WTC11 (cell line): Measurements from ENCODE around the gene LIG3. TPM values are rescaled to one million over a fixed set of nuclear protein-coding genes. Genes with fewer than 3 reads are reported as not detected.

Source experiments
- ATAC-seq: fragments of 200-7000 bp; cut with Tn5 transposase; 2 replicates; pipeline ENCODE4 v1.10.0; 2021; ENCODE audit warnings: mild to moderate bottlenecking, moderate library complexity
- CTCF ChIA-PET: fragments of 300-600 bp; sonication (Branson Sonifier 250); formaldehyde crosslinking; loops from one replicate; lab custom pipeline; 2021; ENCODE audit warnings: antibody characterized with exemption; lab: Charles Lee
- POLR2A ChIA-PET: fragments of 350-600 bp; sonication (Branson Sonifier 250); formaldehyde crosslinking; loops from one replicate; lab custom pipeline; 2021; ENCODE audit warnings: antibody characterized with exemption; lab: Charles Lee
- DNase-seq: peaks from one replicate; pipeline ENCODE4 v3.0.0; 2021; ENCODE audit warnings: low spot score
- H3K27ac Mint-ChIP-seq: 2 replicates; pipeline ENCODE4 v1.8.0; 2021; ENCODE audit warnings: mixed read lengths
- H3K27me3 Mint-ChIP-seq: 2 replicates; pipeline ENCODE4 v1.8.0; 2021; ENCODE audit warnings: low read depth, mild to moderate bottlenecking, moderate library complexity, mixed read lengths
- H3K36me3 Mint-ChIP-seq: 2 replicates; pipeline ENCODE4 v1.8.0; 2021; ENCODE audit warnings: mixed read lengths
- H3K4me1 Mint-ChIP-seq: 2 replicates; pipeline ENCODE4 v1.8.0; 2022; ENCODE audit warnings: mixed read lengths
- H3K4me3 Mint-ChIP-seq: 2 replicates; pipeline ENCODE4 v1.8.0; 2021; ENCODE audit warnings: mild to moderate bottlenecking, moderate library complexity, mixed read lengths
- H3K9me3 Mint-ChIP-seq: 2 replicates; pipeline ENCODE4 v1.8.0; 2021; ENCODE audit warnings: mixed read lengths
- CBFB ChIP-seq: sonication (generic); formaldehyde crosslinking; IDR thresholded peaks from 2 replicates; pipeline ENCODE4 v1.8.1; 2022; ENCODE audit warnings: mild to moderate bottlenecking, low read depth, missing genetic modification reagents
- CDX4 ChIP-seq: fragments of 250-450 bp; sonication (Bioruptor Pico); IDR thresholded peaks from 2 replicates; pipeline ENCODE4 v1.9.0; 2021; ENCODE audit warnings: moderate library complexity, mild to moderate bottlenecking, inconsistent platforms, borderline replicate concordance
- ESRRA ChIP-seq: sonication (generic); formaldehyde crosslinking; IDR thresholded peaks from 2 replicates; pipeline ENCODE4 v1.8.1; 2022; ENCODE audit warnings: mild to moderate bottlenecking, missing genetic modification reagents, borderline replicate concordance
- FOXP1 ChIP-seq: sonication (generic); formaldehyde crosslinking; IDR thresholded peaks from 2 replicates; pipeline ENCODE4 v1.8.0; 2022; ENCODE audit warnings: missing genetic modification reagents, mild to moderate bottlenecking, moderate library complexity, borderline replicate concordance
- GABPB1 ChIP-seq: sonication (generic); formaldehyde crosslinking; IDR thresholded peaks from 2 replicates; pipeline ENCODE4 v1.8.1; 2023; ENCODE audit warnings: mild to moderate bottlenecking, missing genetic modification reagents
- GRHL2 ChIP-seq: fragments of 250-450 bp; sonication (Bioruptor Pico); IDR thresholded peaks from 2 replicates; pipeline ENCODE4 v1.8.0; 2022; ENCODE audit warnings: mild to moderate bottlenecking, moderate library complexity; ENCODE audit not compliant: insufficient replicate concordance, severe bottlenecking
- HMGXB4 ChIP-seq: sonication (generic); formaldehyde crosslinking; IDR thresholded peaks from 2 replicates; pipeline ENCODE4 v1.8.1; 2023; ENCODE audit warnings: mild to moderate bottlenecking, moderate library complexity, missing genetic modification reagents
- JUN ChIP-seq: sonication (generic); formaldehyde crosslinking; IDR thresholded peaks from 2 replicates; pipeline ENCODE4 v1.8.0; 2023; ENCODE audit warnings: mild to moderate bottlenecking, missing genetic modification reagents
- MXD4 ChIP-seq: fragments of 250-450 bp; sonication (Bioruptor Pico); IDR thresholded peaks from 2 replicates; pipeline ENCODE4 v1.8.0; 2021; ENCODE audit warnings: mild to moderate bottlenecking, moderate library complexity, borderline replicate concordance
- NFE2L1 ChIP-seq: sonication (generic); formaldehyde crosslinking; IDR thresholded peaks from 2 replicates; pipeline ENCODE4 v1.8.1; 2023; ENCODE audit warnings: missing genetic modification reagents
- RORB ChIP-seq: fragments of 250-450 bp; sonication (Bioruptor Pico); IDR thresholded peaks from 2 replicates; pipeline ENCODE4 v1.9.0; 2021; ENCODE audit warnings: mild to moderate bottlenecking
- SOX15 ChIP-seq: fragments of 250-450 bp; sonication (Bioruptor Pico); IDR thresholded peaks from 2 replicates; pipeline ENCODE4 v1.9.0; 2021; ENCODE audit warnings: mild to moderate bottlenecking
- TEAD1 ChIP-seq: sonication (generic); formaldehyde crosslinking; IDR thresholded peaks from 2 replicates; pipeline ENCODE4 v1.8.0; 2022; ENCODE audit warnings: mild to moderate bottlenecking, missing genetic modification reagents
- TEAD4 ChIP-seq: sonication (generic); formaldehyde crosslinking; IDR thresholded peaks from 2 replicates; pipeline ENCODE4 v1.8.0; 2022; ENCODE audit warnings: mild to moderate bottlenecking, missing genetic modification reagents
- TP53 ChIP-seq: sonication (generic); formaldehyde crosslinking; IDR thresholded peaks from 2 replicates; pipeline ENCODE4 v1.8.1; 2023; ENCODE audit warnings: mild to moderate bottlenecking, missing genetic modification reagents
- ZNF263 ChIP-seq: sonication (generic); formaldehyde crosslinking; IDR thresholded peaks from 2 replicates; pipeline ENCODE4 v1.8.1; 2022; ENCODE audit warnings: low read depth, mild to moderate bottlenecking, moderate library complexity, missing genetic modification reagents
- total RNA-seq: library from RNA; stranded (reverse); gene quantifications from 3 replicates; pipeline ENCODE4 v1.2.3, GENCODE V29; 2021
- TF ChIP-seq, protein P1 (sequence below): sonication (generic); formaldehyde crosslinking; IDR thresholded peaks from 2 replicates; pipeline ENCODE4 v1.8.1; 2023; ENCODE audit warnings: mild to moderate bottlenecking, missing genetic modification reagents, moderate library complexity
- TF ChIP-seq, protein P2 (sequence below): sonication (generic); formaldehyde crosslinking; IDR thresholded peaks from 2 replicates; pipeline ENCODE4 v1.8.1; 2022; ENCODE audit warnings: mild to moderate bottlenecking, moderate library complexity, missing genetic modification reagents
- TF ChIP-seq, protein P3 (sequence below): sonication (generic); formaldehyde crosslinking; IDR thresholded peaks from 2 replicates; pipeline ENCODE4 v1.8.0; 2022; ENCODE audit warnings: mild to moderate bottlenecking, missing genetic modification reagents
- TF ChIP-seq, protein P4 (sequence below): sonication (generic); formaldehyde crosslinking; IDR thresholded peaks from 2 replicates; pipeline ENCODE4 v1.8.0; 2022; ENCODE audit warnings: mild to moderate bottlenecking, missing genetic modification reagents
- TF ChIP-seq, protein P5 (sequence below): sonication (generic); formaldehyde crosslinking; IDR thresholded peaks from 2 replicates; pipeline ENCODE4 v1.8.1; 2023; ENCODE audit warnings: mild to moderate bottlenecking, missing genetic modification reagents

LIG3 gene
- total RNA-seq, 1 experiment from 2014 or later = 92.3 TPM

DNA sequence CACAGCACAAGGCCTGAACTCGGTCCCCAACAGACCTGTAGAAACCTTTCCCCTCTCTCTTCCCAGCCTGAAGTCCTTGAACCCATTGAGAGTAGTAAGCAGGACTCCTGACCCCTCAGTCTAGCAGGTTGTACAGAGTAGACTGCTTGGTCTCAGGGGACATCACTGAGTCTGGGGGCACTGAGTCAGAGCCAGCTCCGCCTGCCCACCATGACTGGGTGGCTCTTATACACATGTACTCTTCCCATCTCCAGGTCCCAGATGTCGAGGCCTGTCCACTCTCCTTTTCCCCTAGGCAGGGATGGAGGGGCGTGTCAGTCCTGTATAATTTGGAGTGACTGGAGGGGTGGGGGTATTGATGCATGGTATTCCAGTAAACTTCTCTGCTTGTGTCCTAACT lies 23.5 kb downstream of the LIG3 start:
- Mint-ChIP-seq H3K4me1 (no peaks in the 10 kb centered on the region), H3K4me3 (no peak overlapping the region), H3K36me3 (peaks cover 68% of the 10 kb centered on the region), H3K27me3 (no peaks in the 10 kb centered on the region), H3K9me3 (no peaks in the 10 kb centered on the region), H3K27ac (no peak overlapping the region)
- ChIA-PET POLR2A (no interaction called here), CTCF (interaction anchor here (2.6 kb wide), 1 partner anchor 116 kb away, joined by 8 read pairs; the partner anchor contains the start of gene RAD51D)
- TF ChIP-seq, protein P1, sequence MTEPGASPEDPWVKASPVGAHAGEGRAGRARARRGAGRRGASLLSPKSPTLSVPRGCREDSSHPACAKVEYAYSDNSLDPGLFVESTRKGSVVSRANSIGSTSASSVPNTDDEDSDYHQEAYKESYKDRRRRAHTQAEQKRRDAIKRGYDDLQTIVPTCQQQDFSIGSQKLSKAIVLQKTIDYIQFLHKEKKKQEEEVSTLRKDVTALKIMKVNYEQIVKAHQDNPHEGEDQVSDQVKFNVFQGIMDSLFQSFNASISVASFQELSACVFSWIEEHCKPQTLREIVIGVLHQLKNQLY (CRISPR knock-in tag) = no peak
- TF ChIP-seq CDX4 = no peak
- no peak for TF ChIP-seq FOXP1 (CRISPR knock-in tag)
- no peak for TF ChIP-seq JUN (CRISPR knock-in tag)
- TF ChIP-seq TEAD1 (CRISPR knock-in tag) = no peak
- no peak for TF ChIP-seq RORB
- no peak for TF ChIP-seq CBFB (CRISPR knock-in tag)
- TF ChIP-seq ESRRA (CRISPR knock-in tag) = no peak
- TF ChIP-seq, protein P2, sequence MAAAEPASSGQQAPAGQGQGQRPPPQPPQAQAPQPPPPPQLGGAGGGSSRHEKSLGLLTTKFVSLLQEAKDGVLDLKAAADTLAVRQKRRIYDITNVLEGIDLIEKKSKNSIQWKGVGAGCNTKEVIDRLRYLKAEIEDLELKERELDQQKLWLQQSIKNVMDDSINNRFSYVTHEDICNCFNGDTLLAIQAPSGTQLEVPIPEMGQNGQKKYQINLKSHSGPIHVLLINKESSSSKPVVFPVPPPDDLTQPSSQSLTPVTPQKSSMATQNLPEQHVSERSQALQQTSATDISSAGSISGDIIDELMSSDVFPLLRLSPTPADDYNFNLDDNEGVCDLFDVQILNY (CRISPR knock-in tag) = no peak
- no peak for TF ChIP-seq TEAD4 (CRISPR knock-in tag)
- TF ChIP-seq, protein P3, sequence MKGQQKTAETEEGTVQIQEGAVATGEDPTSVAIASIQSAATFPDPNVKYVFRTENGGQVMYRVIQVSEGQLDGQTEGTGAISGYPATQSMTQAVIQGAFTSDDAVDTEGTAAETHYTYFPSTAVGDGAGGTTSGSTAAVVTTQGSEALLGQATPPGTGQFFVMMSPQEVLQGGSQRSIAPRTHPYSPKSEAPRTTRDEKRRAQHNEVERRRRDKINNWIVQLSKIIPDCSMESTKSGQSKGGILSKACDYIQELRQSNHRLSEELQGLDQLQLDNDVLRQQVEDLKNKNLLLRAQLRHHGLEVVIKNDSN (CRISPR knock-in tag) = no peak
- TF ChIP-seq GRHL2 = no peak
- TF ChIP-seq SOX15 (CRISPR knock-in tag) = no peak
- no peak for TF ChIP-seq ZNF263 (CRISPR knock-in tag)
- TF ChIP-seq HMGXB4 (CRISPR knock-in tag) = no peak
- no peak for TF ChIP-seq MXD4 (CRISPR knock-in tag)
- no peak for TF ChIP-seq TP53 (CRISPR knock-in tag)
- no peak for TF ChIP-seq GABPB1
- no peak for TF ChIP-seq NFE2L1 (CRISPR knock-in tag)
- TF ChIP-seq, protein P4, sequence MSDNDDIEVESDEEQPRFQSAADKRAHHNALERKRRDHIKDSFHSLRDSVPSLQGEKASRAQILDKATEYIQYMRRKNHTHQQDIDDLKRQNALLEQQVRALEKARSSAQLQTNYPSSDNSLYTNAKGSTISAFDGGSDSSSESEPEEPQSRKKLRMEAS (CRISPR knock-in tag) = no peak
- DNase-seq (no peak), ATAC-seq (no peak)

DNA sequence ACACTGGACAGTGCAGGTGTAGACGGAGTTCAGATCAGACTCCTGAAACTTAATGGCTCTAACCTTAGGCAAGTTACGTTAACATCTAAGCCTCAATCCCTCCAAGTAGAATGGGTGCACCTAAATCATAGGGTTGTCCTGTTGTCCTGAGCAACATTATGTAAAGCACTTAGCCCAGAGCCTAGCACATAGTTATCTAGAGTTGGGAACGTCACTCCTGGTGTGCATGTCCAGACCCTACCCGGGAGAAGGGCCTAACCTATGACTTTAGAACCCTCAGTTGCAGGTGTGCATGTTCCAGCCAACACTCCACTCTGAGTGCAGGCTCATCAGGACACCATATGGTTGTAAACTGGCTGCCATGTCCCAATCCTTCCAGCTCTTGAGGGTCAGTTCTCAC lies 26.0 kb downstream of the LIG3 start:
- Mint-ChIP-seq H3K36me3 (peaks cover 49% of the 10 kb centered on the region), H3K27me3 (no peaks in the 10 kb centered on the region), H3K9me3 (no peaks in the 10 kb centered on the region), H3K4me3 (no peak overlapping the region), H3K27ac (no peak overlapping the region), H3K4me1 (peaks cover 7% of the 10 kb centered on the region)
- TF ChIP-seq, protein P5, sequence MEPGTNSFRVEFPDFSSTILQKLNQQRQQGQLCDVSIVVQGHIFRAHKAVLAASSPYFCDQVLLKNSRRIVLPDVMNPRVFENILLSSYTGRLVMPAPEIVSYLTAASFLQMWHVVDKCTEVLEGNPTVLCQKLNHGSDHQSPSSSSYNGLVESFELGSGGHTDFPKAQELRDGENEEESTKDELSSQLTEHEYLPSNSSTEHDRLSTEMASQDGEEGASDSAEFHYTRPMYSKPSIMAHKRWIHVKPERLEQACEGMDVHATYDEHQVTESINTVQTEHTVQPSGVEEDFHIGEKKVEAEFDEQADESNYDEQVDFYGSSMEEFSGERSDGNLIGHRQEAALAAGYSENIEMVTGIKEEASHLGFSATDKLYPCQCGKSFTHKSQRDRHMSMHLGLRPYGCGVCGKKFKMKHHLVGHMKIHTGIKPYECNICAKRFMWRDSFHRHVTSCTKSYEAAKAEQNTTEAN (CRISPR knock-in tag) = no peak
- no peak for TF ChIP-seq HMGXB4 (CRISPR knock-in tag)
- ATAC-seq (no peak), DNase-seq (no peak)
- CTCF ChIA-PET = interaction anchor here (1.7 to 2.6 kb wide), 2 partner anchors 84 to 113 kb away, joined by 4 to 8 read pairs; partner anchors contain the start of gene RAD51D
- POLR2A ChIA-PET = no interaction called here
